Cardiac fibroblast (primary cell): ENCODE measurements around the gene GRPEL2.

Source experiments
- DNase-seq, 2 donors: peaks; one replicate each; pipeline versions ENCODE4 v3.0.0 to v3.0.0-alpha.2; 2010; ENCODE audit warnings: low read depth in 2 of 2
- H3K4me3 ChIP-seq, 2 donors: replicated peaks in 1 of 2; 1 replicate in 1 of 2; 2 replicates in 1 of 2; pipeline ENCODE4 v1.5.1; 2011; ENCODE audit warnings: low read depth in 2 of 2, low read length in 2 of 2, mild to moderate bottlenecking in 2 of 2, moderate library complexity in 1 of 2
- CTCF ChIP-seq: IDR thresholded peaks from one replicate; pipeline ENCODE4 v1.5.1; 2011; ENCODE audit warnings: low read depth, mild to moderate bottlenecking, low read length, inconsistent platforms

Gene GRPEL2

GRCh38 chr5:149325166-149325735, 20.0 kb upstream of the GRPEL2 start:
- H3K4me3 ChIP-seq = no peak overlapping the region
- DNase-seq = peak in 1 of 2 donors; percentile 65
- no peak for TF ChIP-seq CTCF

GRCh38 chr5:149325894-149326293, 19.4 kb upstream of the GRPEL2 start:
- no peak overlapping the region for H3K4me3 ChIP-seq
- peak in 1 of 2 donors; percentile 77 for DNase-seq
- no peak for TF ChIP-seq CTCF

- no peak for DNase-seq
- TF ChIP-seq CTCF = no peak
- no peak overlapping the region for H3K4me3 ChIP-seq
These were observed 18.7 kb upstream of the GRPEL2 start for GRCh38 chr5:149326611-149327010.

DNA sequence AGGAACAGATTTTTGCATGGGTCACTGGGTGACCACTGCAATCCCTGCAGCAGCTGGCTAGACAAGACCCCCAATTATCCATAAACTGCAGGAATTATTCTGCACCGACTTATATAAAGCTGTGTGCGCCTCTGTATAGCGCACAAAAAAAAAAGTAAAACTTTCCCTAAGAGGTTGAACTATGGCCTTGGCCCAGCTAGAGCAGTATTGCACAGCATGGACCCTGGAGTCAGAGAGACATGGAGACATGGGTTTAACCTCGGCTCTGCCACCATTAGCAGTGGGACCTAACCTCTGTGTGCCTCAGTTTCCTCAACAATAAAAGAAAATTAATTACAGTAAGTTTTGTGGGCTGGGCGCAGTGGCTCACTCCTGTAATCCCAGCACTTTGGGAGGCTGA, 17.1 kb upstream of the GRPEL2 start:
- TF ChIP-seq CTCF = no peak
- no peak overlapping the region for H3K4me3 ChIP-seq
- no peak for DNase-seq

GRCh38 chr5:149333711-149334443, 11.4 kb upstream of the GRPEL2 start:
- peak in 1 of 2 donors; percentile 70 for DNase-seq
- no peak overlapping the region for H3K4me3 ChIP-seq
- no peak for TF ChIP-seq CTCF

- TF ChIP-seq CTCF = no peak
- H3K4me3 ChIP-seq = no peak overlapping the region
- no peak for DNase-seq
These were observed 7.6 kb upstream of the GRPEL2 start for GRCh38 chr5:149337736-149338135.
